Right forelimb (tissue), 1 donor: Measurements from ENCODE around the gene IRF2.
A peak's percentile ranks its signal among the peaks of the same experiment; 100 is the strongest.

Experiments
- DNase-seq: peaks from one replicate; pipeline ENCODE4 v3.0.0-alpha.2; 2018

IRF2 gene

DNA sequence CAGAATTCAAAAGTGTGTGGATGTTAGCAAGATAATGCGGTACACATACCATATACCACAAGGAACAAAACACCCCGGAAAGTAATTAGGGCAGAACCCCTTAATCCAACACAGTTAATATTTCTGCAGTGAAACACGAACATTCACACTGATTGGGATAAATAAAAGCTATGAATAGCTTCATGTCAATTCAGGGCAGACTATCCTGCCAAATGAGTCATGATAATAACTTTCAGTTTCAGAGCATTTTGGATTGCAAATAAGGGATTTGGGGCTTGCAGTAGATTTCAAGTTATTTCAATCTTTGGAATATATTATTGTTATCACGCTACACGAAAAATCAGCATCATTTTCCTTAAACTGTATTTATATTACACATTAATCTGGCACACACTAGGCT is 24.3 kb downstream of the IRF2 start:
- no peak for DNase-seq

DNA sequence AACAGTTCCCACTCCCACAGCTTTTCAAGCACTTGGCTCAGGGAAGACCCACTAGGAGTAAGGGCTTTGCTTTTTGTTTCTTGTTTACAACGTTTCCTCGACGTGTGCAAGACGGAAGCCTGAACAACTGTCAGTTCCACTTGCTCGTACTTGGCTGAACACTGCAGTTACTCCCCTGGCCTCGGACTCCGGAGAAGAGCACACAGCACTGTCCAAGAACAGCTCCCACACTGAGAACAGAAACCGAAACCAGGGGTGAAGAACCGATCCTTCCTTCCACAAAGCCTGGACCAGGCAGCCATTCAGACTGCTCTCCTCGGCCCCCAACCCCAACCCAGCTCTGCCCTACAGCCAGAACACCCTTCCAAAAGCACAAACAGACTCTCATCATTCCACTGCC is 25.5 kb downstream of the IRF2 start:
- peak; percentile 73 for DNase-seq

DNA sequence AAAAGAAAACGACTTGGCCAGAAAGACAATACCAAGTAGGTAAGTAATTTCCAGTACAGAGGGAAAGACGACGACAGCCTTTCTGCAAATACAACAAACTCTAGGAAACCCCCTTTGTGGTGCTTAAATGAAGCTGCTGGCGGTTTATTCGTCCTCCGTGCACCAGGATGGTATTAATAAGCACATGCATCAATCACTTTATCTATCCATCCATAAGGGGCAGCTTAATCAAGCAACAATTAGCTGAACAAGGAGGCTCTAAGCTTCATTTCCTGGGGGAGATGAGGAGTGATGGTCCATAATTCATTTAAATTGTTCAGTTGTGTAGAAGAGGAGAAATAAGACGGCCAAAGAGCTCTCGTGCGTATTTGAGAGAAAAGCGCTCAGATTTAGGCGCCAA is 26.2 kb downstream of the IRF2 start:
- DNase-seq = no peak

DNA sequence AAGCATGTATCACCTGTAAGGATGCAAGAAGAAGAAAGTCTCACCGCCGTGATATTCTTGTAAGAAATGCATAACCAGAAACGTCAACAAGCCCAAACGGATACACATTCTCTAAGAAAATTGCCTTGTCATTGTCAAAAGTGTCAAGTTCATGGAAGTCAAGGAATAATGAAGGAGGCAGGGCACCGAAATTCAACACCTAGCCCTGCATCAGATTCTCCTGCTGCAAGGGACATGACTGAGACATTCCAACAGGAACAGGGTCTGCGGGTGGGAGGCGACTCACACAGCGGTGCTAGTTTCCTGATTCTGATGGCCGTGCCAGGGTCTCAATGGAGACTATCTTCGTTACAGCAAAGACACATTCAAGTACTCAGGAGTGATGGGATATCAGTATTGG is 26.7 kb downstream of the IRF2 start:
- DNase-seq = no peak

DNA sequence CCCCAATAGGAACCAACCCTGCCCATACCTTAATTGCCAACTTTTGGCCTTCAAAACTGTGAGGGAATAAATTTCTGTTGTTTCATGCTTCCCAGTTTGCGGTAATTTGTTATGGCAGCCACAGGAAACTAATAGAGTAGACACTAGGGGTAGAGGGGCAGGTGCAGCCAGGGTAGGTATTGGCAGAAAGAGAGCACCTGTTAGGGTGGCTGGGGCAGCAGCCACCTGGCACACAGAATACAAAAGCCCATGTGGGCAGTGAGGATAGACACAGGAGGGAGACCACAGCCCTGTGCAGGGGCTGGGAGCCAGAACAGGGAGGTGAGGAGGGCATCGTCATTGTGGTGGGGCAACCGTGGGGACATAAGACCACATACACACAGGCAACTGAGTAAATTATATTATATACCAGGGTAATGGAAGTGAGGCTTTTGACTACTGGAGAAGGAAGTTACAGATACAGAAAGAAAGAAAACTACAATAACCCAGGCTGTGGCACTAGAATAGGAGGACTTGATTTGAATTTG is 28.2 kb downstream of the IRF2 start:
- DNase-seq = no peak

DNA sequence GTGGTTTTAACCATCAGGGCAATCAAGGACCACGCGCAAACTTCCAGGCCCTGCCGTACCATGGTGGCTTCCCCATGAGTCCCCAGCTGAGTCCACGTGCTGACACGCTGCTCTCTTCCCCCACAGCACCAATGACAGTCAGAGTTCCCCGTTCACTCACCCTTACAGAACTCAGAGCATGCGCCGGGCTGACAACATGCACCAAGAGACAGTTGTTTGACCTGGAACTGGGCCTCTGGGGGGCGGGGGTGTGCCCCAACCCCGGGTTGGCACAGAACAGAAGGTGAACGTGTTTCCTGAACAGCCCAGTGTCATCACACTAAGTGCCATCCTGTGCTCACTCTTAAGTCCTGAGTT is 29.4 kb downstream of the IRF2 start:
- no peak for DNase-seq

DNA sequence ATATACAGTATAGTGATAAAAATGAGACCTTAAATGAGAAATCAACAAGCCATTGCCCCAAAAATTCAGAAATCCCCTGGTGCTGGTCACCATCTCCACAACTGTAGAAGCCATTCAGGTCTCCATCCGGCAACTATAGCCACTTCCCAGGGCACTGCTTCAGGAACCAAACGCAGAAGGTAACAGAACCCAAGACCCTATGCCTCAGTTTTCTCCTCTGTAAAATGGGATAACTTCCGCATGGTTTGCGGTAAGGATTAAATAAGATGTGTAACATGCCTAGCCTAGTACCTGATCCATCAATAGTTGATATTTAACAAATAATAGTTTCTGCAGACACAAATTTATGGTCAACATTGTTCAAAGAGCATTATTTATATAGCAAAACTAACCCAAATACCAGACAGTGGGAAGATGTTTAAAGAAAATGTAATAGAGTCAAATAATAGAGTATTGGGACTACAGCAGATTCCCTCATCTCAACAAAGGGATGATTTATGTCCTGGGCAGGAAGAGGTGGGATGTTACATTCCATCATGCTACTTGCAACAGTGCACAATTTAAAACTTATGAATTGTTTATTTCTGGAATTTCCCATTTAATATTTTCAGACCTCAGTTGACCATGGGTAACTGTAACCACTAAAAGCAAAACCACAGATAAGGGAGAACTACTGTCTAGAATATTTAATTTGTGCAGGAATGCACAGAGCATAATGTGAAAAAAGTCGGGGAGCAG is 30.0 kb downstream of the IRF2 start:
- DNase-seq = no peak

DNA sequence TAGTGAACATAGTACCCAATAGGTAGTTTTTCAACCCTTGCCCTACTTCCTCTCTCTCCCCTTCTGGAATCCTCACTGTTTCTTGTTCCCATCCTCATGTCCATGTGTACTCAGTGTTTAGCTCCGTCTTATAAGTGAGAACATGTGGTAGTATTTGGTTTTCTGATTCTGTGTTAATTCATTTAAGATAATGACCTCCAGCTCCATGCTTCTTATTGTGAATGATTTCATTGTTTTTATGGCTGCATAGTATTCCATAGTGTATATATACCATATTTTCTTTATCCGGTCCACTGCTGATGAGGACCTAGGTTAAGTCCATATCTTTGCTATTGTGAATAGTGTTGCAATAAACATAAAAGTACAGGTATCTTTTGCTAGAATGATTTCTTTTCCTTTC is 31.0 kb downstream of the IRF2 start:
- DNase-seq = no peak

DNA sequence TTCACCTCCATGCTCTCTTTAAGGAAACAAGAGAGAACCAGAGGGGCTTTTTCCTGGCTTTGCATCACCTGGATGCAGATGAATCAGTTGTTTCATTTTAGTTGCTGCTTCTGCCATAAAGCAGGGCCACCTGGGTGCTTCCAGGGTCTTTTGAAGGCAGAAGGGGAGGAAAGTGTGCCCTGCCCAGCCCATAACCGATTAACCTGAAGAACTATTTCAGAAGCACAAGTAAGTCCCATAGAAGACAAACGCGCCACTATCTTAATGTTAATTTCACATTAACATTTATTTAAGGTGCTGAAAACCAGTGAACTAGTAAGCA is 32.1 kb downstream of the IRF2 start:
- no peak for DNase-seq

DNA sequence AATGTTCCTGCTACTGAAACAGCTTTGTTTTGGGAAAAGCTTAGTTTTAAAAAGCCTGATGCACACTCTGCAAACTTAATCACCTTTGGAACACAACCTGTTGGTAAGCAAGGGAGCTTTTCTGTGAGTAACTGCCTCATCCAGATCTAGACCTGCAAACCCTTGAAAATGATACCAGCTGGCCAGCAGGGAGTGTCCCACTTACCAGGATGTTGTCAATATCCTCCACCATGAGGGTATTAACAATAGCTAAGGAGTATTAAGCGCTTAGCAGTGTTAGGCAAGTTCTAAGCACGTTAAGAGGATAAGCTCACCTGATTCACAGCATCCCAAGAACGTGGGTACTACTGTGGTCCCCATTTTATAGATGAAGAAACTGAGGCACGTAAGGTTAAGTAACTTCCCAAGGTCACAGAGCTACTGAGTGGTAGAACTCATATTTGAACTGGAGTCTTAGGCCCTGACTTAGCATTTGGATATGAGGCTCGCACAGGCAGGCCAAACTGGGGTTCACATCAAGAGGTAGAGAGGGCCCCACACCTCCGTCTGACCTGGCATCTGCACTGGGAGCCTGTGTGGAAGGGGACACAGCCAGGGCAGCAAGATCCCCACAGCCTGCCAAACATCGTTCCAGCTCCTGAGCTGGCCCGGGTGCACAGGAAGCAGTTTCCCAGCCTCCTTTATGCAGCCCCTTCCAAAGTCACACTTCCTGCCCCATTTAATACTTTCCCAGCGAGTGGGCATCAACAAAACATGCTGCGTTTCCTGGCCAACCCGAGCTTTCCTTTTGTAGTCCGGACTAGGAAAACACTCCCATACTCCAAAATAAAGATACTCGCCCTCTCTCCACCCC is 32.7 kb downstream of the IRF2 start:
- DNase-seq = no peak

DNA sequence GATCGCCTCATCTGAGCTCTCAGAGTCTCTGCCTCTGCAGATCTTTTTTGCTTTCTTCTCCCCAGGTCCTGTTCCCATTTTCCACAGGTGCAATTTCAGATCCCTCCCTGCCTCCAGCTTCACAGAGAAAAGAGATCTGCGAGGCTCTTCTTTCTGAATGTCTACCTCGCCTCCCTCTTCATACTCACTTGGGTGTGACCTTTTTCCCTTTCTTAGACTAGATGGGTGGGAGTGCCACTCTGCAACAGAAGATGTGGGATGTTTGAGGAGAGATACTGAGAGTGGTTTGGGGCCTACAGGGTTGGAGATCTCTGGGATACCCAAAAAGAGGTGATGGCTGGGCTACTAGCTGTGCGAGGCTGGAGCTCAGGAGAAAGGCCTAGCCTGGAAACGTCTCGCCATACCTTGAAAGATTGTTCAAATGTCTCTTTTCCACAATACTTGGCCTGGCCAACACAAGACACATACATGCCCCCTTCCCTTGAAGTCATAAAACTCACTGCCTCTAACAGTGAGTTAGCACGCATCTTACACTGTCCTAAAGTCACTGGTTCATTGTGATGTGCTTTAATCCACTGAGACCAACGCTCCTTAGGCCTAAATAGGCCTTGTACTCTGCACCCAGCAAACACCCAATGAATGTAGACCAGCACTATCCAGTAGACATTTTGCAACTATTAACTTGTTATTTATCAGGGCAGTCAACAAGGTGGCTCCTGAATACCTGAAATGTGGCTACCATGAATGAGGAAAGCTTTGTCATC is 33.6 kb downstream of the IRF2 start:
- DNase-seq = no peak

DNA sequence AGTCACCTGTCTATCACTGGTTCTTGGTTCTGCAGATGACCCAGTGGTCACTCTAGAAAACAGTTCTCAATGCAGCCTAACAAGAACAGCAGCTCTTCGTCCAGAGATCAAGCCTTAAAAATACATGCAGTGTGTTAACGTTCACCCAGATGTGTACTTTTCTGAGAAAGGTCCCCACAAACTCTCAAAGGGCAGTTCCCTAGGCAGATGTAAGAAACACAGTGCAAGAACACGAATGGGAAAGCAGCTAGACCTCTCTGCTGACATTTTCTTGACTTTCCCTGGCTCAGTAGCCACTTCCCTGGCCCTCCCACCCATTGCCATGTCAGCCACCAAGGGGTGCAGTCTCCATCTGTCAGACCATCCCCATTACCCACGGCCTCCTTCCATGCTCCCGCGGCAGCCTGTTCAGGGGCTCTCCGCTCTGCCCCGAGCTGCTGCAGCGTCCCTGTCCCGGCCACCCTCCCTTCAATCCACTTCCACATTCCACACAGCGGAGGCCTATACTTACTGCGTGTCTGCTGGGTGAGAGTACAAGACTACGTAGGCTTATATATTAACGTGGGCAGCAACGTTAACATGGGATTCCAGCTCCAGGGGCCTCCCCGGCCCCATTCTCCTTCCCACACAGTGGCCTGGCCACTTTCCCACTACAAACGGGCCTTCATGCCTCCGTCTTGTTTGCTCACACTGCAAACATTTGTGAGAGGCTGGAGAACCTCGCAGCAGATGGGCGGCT is 34.3 kb downstream of the IRF2 start:
- DNase-seq = no peak

DNA sequence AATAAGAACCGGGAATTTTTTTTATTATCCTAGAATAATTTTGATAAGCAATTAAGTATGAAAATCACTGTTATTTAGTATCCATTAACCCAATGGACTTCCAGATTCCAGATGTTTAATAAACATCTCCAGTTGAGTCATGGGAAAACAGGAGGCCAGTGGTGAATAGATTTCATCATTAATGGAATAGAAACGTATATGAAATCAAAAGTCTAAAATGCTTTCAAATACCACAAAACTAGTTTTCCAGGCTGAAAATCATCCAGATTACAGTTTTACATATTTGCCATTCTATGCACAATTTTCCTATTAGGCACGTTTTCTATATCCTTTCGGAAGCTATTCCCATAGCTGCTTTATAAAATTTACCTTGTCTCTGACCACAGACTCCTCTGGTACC is 35.0 kb downstream of the IRF2 start:
- DNase-seq = no peak

DNA sequence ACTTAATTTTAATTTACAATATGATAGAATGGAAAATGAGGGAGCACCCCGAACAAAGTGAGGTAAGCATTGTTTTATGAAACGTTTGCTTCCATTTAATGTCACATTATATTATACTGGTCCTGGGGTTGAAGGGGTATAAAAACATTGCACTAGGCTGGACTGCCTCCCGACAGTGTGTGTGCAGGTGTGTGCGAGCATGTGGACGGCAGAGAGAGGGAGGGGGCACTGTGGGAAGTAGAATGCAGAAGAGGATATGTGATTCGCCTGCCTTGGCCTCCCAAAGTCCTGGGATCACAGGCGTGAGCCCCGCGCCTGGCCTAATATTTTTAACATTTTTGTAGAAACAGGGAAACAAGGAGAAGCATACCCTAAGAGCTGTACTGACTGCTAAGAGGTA is 36.0 kb downstream of the IRF2 start:
- DNase-seq = no peak

DNA sequence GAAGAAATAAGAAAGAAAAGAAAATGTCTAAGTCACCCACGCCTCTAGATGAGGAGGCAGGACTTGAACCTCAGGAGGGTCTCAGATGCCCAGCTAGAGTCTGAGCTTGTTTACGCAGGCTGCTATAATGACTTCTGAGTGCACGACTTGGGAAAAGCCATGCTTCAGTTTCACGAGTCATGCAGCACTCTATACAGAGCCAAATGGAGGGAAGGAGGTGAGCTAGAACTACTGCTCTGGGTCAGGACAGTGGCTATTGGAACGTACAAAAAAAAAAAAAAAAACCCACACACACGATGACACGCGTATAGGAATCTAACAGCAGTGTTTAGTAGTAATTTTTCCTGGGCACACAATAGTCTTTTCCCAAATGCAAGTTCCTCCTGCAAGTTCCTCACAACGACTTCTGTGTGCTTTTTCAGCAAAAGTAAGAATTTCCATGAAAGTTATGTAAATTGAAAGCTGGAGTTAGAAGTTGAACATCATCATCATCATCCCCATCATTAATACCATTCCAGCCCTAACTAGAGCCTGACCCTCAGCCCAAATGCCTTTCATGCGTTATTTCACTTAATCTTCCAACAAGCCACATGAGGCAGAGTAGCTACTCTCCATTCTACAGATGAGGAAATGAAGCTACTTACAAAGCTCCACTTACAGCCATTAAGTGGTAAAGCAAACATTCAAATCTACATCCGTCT is 36.6 kb downstream of the IRF2 start:
- no peak for DNase-seq

DNA sequence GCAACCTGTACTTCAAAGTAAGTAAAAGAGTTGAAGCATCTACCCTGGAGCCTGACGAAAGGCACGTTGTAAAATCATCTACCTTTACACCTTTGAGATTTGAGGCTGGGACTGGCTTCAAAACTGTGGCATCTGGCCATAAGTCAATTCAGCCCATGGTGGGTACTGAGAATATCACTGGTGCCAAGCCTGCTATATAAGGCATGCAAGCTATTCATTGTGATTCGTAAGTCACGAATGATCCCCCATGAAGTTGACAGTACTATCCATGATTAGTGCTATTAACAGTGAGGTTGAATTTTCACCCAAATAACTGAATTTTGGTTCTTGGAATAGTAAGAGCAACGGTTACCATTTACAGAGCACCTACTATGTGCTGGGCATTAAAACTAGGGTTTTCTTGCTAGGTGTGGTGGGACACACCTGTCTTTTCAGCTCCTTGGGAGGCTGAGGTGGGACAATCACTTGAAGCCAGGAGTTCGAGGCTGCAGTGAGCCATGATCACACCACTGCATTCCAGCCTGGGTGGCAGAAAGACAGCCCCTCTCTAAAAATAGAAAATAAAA is 39.8 kb downstream of the IRF2 start:
- no peak for DNase-seq

DNA sequence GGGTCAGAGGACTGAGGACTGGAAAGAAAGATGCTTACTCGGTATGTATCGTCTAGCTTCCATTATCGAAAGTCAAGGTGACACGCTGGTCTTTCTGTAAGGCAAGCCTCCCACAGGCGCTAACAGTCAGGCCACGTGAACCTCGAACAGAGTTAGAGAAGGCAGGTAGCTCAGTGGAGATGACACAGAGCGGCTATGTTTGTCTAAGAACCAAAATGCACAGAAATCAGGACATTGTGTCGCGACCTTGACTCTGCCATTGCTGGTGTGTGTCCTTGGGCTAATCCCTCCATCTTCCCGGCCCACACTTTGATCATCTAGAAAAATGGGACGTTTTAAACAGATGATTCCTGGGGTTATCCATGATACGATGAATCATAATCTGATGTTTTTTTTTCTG is 40.3 kb downstream of the IRF2 start:
- DNase-seq = no peak

DNA sequence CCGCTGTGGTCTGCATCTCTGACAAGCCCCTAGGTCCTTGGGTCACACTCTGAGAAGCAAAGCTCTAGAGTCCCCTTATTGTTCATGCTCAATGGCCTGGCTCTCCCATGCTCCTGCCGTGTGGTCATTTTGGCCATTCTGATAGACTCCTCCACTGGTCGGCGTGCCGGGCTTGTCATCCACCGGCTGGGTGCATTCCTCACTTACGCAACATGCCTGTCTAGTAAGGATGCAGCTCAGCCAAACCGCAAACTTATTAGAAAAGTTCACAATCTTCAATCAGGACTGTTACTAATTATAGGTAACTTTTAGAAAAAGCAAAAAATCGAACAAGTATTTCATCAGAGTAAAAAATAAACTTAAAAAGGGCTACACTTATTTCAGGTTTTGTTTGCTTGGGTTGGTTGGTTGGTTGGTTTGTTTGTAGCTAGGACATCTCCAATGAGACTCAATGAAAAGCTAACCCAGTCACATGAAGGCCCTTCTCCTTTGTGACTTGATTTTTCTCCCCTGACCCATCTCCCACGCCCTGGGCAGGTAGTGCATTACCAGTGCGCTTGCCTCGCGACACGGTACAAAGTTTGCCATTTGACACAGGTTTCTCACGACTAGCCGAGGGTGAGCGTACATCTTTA is 41.0 kb downstream of the IRF2 start:
- no peak for DNase-seq

DNA sequence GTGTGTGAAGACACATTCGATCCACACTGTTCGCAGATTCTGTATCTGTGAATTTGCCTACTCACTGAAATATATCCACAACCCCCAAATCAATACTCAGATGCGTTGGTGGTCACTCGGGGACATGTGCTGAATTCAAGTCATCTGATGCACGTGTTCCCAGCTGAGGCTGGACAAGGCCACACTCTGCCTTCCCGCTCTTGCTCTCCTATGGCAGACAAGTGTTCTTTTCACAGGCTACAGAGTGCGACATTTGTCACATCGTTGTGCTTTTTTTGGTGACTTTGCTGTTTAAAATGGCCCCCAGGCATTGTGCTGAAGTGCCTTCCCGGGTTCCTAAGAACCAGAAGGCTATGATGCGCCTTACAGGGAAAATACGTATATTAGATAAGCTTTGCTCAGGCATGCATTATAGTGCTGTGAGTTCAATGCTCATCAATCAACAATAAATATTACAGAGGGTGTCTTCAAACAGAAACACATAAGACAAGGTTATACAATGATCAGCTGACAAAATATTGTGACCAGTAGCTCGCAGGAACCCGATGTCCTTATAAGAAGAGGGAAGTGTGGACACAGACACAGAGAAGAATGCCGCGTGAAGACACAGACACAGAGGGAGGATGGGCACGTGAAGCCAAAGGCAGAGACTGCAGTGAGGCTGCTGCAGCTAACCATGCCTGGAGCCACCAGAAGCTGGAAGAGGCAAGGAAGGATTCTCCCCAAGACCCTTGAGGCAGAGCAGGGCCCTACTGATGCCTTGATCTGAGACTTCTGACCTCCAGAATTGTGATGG is 42.0 kb downstream of the IRF2 start:
- no peak for DNase-seq

DNA sequence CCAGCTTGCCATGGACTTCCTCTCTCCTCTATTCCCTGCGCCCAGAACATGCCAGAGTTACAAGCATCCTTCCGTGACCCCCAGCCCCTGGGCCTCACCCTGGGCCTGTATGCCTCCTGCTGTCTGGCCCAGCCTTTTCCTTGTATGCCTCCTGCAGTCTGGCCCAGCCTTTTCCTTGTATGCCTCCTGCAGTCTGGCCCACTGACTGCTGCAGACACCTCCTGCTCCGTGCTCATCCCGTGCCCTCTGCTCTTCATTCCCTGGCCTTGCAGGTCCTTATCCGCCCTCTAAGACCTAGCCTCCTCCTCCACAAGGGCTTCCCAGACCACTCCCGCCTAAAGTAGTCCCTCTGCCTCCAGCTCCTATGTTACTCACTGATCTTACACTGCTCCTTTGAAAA is 44.2 kb downstream of the IRF2 start:
- DNase-seq = no peak

DNA sequence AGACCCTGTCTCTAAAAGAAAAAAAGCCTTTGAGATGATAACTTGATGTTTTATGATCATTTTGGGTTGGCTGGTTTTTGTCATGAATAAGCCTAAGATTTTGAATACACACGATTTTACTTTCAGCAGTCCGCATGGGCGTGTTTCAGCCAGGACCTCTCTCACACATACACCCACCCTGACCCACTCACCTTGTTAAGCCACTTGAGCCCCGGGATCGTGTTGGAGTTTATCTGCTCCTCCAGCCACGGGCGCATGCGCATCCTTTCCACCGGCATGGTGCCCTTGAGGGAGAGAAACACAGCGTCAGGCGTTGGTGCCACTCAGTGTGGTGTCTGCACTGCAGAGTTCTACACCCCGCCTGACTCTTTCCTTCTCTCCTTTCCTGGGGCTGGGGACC is 45.6 kb downstream of the IRF2 start:
- DNase-seq = no peak
